ENCODE measurements around the gene RAPGEF4.

RAPGEF4 gene

GRCh38 chr2:173075056-173075780, 339.6 kb downstream of the RAPGEF4 start:
- TF ChIP-seq CTCF (conservative IDR thresholded peaks at IDR 0.05; ENCODE audit: low read depth): no peak
- DNase-seq (ENCODE audit: low spot score): no peak
- POLR2A ChIA-PET (ENCODE audit: low non-redundant PET): no interaction called here
- H3K27ac ChIP-seq: peak overlapping the region; percentile 87
- CTCF ChIA-PET: interaction anchor here (0.6 kb wide), 1 partner anchor 135 kb away, joined by 3 read pairs; no protein-coding TSS in a partner anchor

DNA sequence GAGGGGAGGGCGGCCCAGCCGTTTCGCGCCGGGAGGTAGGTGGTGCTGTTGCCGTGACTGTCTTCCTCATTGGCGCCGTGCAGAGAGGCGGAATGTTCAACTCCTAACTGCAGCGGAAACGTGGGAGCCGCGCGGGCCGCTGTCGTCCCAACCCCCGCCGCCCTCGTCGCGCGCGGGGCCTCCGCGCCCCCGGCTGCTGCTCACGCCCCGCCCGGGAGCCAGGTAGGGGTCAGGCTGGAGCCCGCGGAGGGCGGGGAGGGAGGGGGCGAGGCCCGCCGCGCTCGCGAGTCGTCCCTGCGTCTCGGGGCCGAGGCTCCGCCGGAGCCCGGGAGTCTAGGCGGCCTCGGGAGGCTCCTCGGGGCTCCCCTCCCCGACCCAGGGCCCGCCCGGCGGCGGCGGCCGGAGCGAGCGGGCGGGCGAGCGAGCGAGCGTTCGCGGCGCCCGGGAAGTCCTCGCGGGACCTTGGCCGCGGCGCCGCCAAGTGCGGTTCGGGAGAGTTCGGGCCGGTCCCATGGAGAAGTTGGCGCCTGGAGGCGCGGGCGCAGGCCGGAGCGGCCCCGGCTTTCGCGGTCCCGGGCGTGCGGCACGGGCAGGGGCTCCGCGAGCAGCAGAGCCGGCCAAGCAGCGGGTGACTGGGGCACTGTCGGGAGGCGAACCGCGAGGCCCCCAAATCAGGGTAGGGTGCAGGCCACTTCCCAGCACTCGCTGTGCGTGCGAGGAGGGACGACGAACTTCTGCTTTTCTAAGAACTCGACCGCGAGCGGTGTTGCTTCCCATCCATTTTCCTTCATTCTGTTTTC, 340.3 kb downstream of the RAPGEF4 start, which contains the start of gene MAP3K20:
MAP3K20 (plus strand) TSS at position 66 of the 800 bp plus-strand sequence. CDS start 15,186 bp downstream, outside the sequence.
- H3K27ac ChIP-seq: peak within 1 kb of the TSS; percentile 87
- peak; percentile 63 for TF ChIP-seq CTCF (conservative IDR thresholded peaks at IDR 0.05; ENCODE audit: low read depth)
- POLR2A ChIA-PET (ENCODE audit: low non-redundant PET): no interaction called here
- DNase-seq (ENCODE audit: low spot score): peak; percentile 37
- CTCF ChIA-PET: no interaction called here

- ChIA-PET POLR2A (ENCODE audit: low non-redundant PET) (interaction anchor here (0.5 kb wide), 1 partner anchor 129 kb away, joined by 3 read pairs; no protein-coding TSS in a partner anchor), CTCF (interaction anchor here (0.6 to 0.7 kb wide), 2 partner anchors 110 to 272 kb away, joined by 3 read pairs; no protein-coding TSS in a partner anchor)
- TF ChIP-seq CTCF (conservative IDR thresholded peaks at IDR 0.05; ENCODE audit: low read depth): no peak
- peak; percentile 26 for DNase-seq (ENCODE audit: low spot score)
- H3K27ac ChIP-seq: peak overlapping the region; percentile 87
Measured at GRCh38 chr2:173076581-173077345, 341.1 kb downstream of the RAPGEF4 start.

DNA sequence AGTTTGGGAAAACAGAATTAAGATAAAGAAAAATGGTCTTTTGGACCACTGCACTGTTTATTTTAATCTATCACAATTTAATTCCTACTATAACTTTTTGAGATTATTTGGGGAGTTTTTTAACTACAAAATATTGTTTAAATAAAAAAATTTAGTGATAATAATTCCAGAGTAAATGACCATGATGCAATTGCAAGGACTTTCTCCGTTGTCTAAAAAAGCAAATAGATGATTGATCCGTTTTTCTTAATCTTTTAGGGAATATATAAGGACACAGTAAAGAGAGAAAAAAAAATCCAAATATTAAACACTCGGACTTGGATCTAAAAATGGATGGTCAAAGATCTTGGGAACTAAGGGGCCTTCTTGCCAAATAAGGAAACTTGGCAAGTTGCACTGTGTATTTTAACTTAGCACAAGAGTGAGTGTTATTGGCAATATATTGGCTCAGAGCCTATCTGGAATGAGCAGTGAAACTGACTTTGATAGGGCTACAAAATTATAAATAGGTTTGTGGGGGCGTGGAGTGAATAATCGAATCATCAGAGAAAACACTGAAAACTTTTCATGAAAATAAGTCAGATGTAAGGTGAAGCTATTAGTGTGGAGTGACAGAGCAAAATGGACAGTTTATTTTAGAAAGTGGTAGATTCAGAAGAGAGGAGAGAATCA, 342.0 kb downstream of the RAPGEF4 start:
- DNase-seq (ENCODE audit: low spot score): no peak
- CTCF ChIA-PET: interaction anchor here (0.6 to 1.0 kb wide), 5 partner anchors 52 to 271 kb away, joined by 3 to 4 read pairs (median 3); no protein-coding TSS in a partner anchor
- TF ChIP-seq CTCF (conservative IDR thresholded peaks at IDR 0.05; ENCODE audit: low read depth): no peak
- H3K27ac ChIP-seq: no peak overlapping the region
- POLR2A ChIA-PET (ENCODE audit: low non-redundant PET): interaction anchor here (0.5 kb wide), 1 partner anchor 128 kb away, joined by 3 read pairs; no protein-coding TSS in a partner anchor

DNA sequence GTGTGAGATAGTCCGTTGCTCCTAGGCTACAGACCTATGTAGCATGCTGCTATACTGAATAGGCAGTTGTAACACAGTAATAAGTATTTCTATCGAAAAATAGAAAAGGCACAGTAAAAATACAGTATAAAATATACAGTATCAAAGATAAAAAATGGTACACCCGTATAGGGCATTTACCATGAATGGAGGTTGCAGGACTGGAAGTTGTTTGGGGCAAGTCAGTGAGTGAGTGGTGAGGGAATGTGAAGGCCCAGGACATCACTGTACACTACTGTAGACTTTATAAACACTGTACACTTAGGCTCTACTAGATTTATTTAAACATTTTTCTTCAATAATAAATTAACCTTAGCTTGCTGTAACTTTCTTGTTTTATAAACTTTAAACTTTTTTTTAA, 343.5 kb downstream of the RAPGEF4 start:
- ChIA-PET CTCF (interaction anchor here (0.6 kb wide), 1 partner anchor 149 kb away, joined by 5 read pairs; no protein-coding TSS in a partner anchor), POLR2A (ENCODE audit: low non-redundant PET) (no interaction called here)
- DNase-seq (ENCODE audit: low spot score): no peak
- no peak for TF ChIP-seq CTCF (conservative IDR thresholded peaks at IDR 0.05; ENCODE audit: low read depth)
- no peak overlapping the region for H3K27ac ChIP-seq
